Body of pancreas (tissue), 4 donors: ENCODE data around the gene SSU72.

ENCODE experiments used
- CTCF ChIP-seq, 7 experiments: fragments of 450-650 bp in 4 of 7; fragments of 200-600 bp in 3 of 7; sonication (generic) in 3 of 7; IDR thresholded peaks; one replicate each; pipeline ENCODE4 v1.5.1; 2016 to 2019; ENCODE audit warnings: antibody characterized with exemption in 7 of 7
- POLR2A ChIP-seq, 3 donors: fragments of 450-650 bp; IDR thresholded peaks; one replicate each; pipeline ENCODE4 v1.6.1; 2016; ENCODE audit warnings: antibody characterized with exemption in 3 of 3, mild to moderate bottlenecking in 2 of 3

DNA sequence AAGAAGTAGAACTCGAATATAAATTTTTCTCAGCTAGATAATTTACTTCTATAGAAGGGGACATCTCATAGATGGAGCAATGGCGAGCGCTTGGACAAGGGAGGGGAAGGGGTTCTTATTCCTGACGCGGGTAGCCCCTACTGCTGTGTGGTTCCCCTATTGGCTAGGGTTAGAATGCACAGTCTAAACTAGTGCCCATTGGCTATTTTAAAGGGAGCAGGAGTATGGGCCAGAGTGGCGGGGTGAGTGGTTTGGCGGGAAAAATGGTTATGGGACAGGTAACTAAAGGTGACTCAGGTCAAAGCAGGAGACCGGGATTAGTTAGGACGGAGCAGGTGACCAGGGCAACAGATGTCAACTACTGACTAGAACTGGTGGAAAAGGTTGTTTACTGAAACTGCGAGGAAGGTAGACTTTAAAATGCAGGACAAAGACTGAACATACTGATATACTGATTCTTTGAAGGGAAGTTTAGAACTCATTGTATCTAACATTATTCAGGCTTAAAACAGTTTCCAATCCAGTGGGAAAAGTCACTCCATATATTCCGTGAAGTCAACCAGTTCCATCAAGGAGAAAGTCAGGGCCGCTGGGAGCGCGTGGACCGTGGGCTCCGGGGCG is 63.6 kb downstream of the SSU72 start:
- no peak for TF ChIP-seq CTCF (IDR thresholded peaks at IDR 0.05)
- TF ChIP-seq POLR2A (IDR thresholded peaks at IDR 0.05): no peak
